ENCODE results near the gene MYH10.
"Not testable (repeated sequence)": the region's sequence is repeated elsewhere in the genome, so short reads cannot be mapped to it uniquely, and the experiment has no call there.

Gene MYH10

GRCh38 chr17:8664456-8665126, 34.1 kb upstream of the MYH10 start:
- no peak overlapping the region for H3K27ac ChIP-seq
- H3K36me3 ChIP-seq = no peaks in the 10 kb centered on the region
- no peaks in the 10 kb centered on the region for H3K9me3 ChIP-seq
- H3K27me3 ChIP-seq = no peaks in the 10 kb centered on the region
- no peaks in the 10 kb centered on the region for H3K4me1 ChIP-seq (ENCODE audit: control insufficient read depth in 1 of 2, insufficient read depth in 1 of 2, low read depth in 1 of 2, low read length in 1 of 2)
- no peak for TF ChIP-seq CTCF (IDR thresholded peaks at IDR 0.05)
- no peak overlapping the region for H3K4me3 ChIP-seq (ENCODE audit: low read depth in 1 of 2, low read length in 1 of 2)

- Histone ChIP-seq H3K9me3 (no peaks in the 10 kb centered on the region), H3K36me3 (no peaks in the 10 kb centered on the region), H3K27ac (no peak overlapping the region), H3K4me1 (ENCODE audit: control insufficient read depth in 1 of 2, insufficient read depth in 1 of 2, low read depth in 1 of 2, low read length in 1 of 2) (no peaks in the 10 kb centered on the region), H3K4me3 (ENCODE audit: low read depth in 1 of 2, low read length in 1 of 2) (no peak overlapping the region), H3K27me3 (no peaks in the 10 kb centered on the region)
- TF ChIP-seq CTCF (IDR thresholded peaks at IDR 0.05) = no peak
Observed at GRCh38 chr17:8662973-8663372, 32.4 kb upstream of the MYH10 start.

- Histone ChIP-seq H3K4me3 (ENCODE audit: low read depth in 1 of 2, low read length in 1 of 2) (no peak overlapping the region), H3K27me3 (no peaks in the 10 kb centered on the region), H3K9me3 (no peaks in the 10 kb centered on the region), H3K36me3 (no peaks in the 10 kb centered on the region), H3K4me1 (ENCODE audit: control insufficient read depth in 1 of 2, insufficient read depth in 1 of 2, low read depth in 1 of 2, low read length in 1 of 2) (no peaks in the 10 kb centered on the region), H3K27ac (no peak overlapping the region)
- TF ChIP-seq CTCF (IDR thresholded peaks at IDR 0.05) = no peak
Observed at GRCh38 chr17:8662076-8662831, 31.7 kb upstream of the MYH10 start.

GRCh38 chr17:8660709-8661108, 30.2 kb upstream of the MYH10 start:
- H3K4me3 ChIP-seq (ENCODE audit: low read depth in 1 of 2, low read length in 1 of 2); H3K27me3 ChIP-seq; H3K27ac ChIP-seq; H3K36me3 ChIP-seq; H3K9me3 ChIP-seq; H3K4me1 ChIP-seq (ENCODE audit: control insufficient read depth in 1 of 2, insufficient read depth in 1 of 2, low read depth in 1 of 2, low read length in 1 of 2): not testable (repeated sequence)

- Histone ChIP-seq H3K4me3 (ENCODE audit: low read depth in 1 of 2, low read length in 1 of 2) (no peak overlapping the region), H3K27me3 (peaks cover 12% of the 10 kb centered on the region), H3K36me3 (no peaks in the 10 kb centered on the region), H3K27ac (no peak overlapping the region), H3K9me3 (no peaks in the 10 kb centered on the region), H3K4me1 (ENCODE audit: control insufficient read depth in 1 of 2, insufficient read depth in 1 of 2, low read depth in 1 of 2, low read length in 1 of 2) (no peaks in the 10 kb centered on the region)
- TF ChIP-seq CTCF (IDR thresholded peaks at IDR 0.05) = no peak
Observed at GRCh38 chr17:8659758-8660410, 29.4 kb upstream of the MYH10 start.

- H3K4me3 ChIP-seq (ENCODE audit: low read depth in 1 of 2, low read length in 1 of 2) = no peak overlapping the region
- peaks cover 20% of the 10 kb centered on the region for H3K27me3 ChIP-seq
- no peaks in the 10 kb centered on the region for H3K36me3 ChIP-seq
- no peaks in the 10 kb centered on the region for H3K4me1 ChIP-seq (ENCODE audit: control insufficient read depth in 1 of 2, insufficient read depth in 1 of 2, low read depth in 1 of 2, low read length in 1 of 2)
- no peak for TF ChIP-seq CTCF (IDR thresholded peaks at IDR 0.05)
- no peaks in the 10 kb centered on the region for H3K9me3 ChIP-seq
- no peak overlapping the region for H3K27ac ChIP-seq
Observed at GRCh38 chr17:8658810-8659209, 28.3 kb upstream of the MYH10 start.

Data from neutrophil (primary cell).